CD4-positive, alpha-beta T cell treated with Interleukin-15 for 1 hour (primary cell): ENCODE measurements around the gene ADAMTS3.
"Not testable (repeated sequence)": the region's sequence is repeated elsewhere in the genome, so short reads cannot be mapped to it uniquely, and the experiment has no call there.

Experiments
- DNase-seq: peaks from one replicate; pipeline ENCODE4 v3.0.0-alpha.2; 2020

ADAMTS3 gene

GRCh38 chr4:72546456-72546855, 22.6 kb downstream of the ADAMTS3 start:
- DNase-seq, result no peak

- not testable (repeated sequence) for DNase-seq
Measured at GRCh38 chr4:72540694-72541093, 28.3 kb downstream of the ADAMTS3 start.

DNA sequence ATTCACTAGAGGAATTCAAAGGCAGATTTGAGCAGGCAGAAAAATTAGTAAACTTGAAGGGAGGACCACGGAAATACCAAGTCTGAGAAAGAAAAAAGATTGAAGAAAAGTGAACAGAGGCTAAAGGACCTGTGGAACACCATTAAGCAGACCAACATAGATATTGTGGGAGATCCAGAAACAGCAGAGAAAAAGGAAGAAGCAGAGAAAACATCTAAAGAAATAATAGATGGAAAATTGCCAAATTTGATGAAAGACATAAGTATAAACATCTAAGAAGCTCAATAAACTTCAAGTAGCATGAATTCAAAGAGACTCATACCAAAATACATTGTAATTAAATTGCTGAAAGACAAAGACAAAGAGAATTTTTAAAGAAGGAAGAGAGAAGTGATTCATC, 31.0 kb downstream of the ADAMTS3 start:
- no peak for DNase-seq

DNA sequence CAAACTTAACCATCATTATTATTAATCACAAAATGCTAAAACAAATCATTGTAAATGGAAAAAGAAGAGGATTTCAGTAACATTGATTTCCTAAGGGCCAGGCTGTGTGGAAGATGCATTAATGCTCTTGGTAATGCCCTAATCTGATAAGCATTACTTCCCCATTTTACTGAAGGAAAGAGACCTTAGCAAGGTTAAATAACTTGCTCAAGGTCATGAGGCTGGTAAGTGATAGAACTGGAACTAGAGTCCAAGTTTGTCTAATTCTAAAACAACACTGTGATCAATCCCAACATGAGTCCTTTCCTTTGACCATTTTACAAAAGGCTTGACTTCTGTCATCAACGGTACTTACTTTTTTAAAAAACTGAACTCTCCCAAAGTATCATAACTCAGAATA, 32.6 kb downstream of the ADAMTS3 start:
- no peak for DNase-seq

- DNase-seq, result no peak
Measured at GRCh38 chr4:72531768-72532290, 37.2 kb downstream of the ADAMTS3 start.

- DNase-seq, result no peak
Measured at GRCh38 chr4:72531322-72531721, 37.7 kb downstream of the ADAMTS3 start.

DNA sequence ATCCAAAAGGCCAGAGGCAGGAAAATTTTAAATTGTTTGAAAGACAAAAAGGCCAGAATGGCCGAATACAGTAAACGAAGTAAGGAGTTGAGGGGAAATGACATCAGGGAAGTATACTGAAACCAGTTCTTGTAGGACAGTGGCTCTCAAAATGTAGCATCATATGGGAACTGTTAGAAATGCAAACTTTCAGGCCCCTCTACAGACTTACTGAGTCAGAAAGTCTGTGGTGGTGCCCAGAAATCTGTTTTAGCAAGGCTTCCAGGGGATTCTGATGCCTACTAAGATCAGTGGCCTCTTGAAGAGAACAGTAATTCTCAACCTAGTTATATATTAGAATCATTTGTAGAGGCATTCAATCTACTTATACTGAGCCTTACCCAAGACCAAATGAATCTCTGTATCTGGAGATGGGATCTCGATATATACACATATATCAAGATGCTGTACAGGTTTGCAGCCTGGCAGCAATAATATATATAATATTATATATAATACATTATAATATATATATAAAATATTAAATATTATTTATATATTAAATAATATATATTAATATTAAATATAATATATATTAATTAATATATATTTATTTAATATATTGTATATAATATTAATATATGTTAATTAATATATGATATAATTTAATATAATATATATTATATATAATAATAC, 39.7 kb downstream of the ADAMTS3 start:
- no peak for DNase-seq

- DNase-seq, result no peak
Measured at GRCh38 chr4:72527038-72527646, 41.9 kb downstream of the ADAMTS3 start.

DNA sequence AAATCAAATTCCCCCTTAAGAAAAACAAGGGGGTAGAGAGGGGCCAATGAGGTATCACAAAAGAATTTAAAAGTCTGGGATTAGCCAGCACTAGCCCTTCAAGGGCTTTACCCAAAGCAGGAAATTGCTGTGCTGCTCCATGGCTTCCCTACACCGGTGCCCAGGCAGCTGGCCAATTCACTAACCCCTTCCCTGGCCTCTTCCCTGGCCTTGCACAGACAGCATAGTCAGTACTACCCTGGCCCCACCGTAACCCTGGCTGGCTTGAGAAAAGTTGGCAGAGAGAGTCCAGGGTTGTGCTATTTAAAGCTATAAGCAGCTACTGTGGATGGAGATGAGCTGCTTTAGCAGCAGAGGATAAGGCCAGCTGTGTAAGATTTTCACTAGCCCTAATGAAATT, 43.1 kb downstream of the ADAMTS3 start:
- no peak for DNase-seq

GRCh38 chr4:72522440-72522839, 46.6 kb downstream of the ADAMTS3 start:
- DNase-seq, result no peak

DNA sequence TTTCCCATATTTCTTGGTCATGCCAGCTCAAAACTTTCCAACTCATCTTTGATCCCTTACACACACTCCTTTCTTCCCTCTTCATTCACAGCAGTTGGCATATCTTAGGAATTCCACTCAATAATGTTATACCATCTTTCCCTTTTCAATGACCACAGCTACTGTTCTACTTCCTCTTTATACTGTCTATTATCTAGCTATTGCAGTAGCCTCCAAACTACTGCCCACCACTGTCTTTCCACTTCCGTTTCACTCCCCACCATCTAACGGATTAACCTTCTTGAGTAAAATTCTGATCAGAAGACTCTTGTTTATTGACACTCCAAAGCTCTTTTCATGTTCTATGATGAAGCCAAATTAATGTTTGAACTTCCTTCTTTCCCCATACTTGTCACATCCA, 55.8 kb downstream of the ADAMTS3 start:
- DNase-seq, result no peak

DNA sequence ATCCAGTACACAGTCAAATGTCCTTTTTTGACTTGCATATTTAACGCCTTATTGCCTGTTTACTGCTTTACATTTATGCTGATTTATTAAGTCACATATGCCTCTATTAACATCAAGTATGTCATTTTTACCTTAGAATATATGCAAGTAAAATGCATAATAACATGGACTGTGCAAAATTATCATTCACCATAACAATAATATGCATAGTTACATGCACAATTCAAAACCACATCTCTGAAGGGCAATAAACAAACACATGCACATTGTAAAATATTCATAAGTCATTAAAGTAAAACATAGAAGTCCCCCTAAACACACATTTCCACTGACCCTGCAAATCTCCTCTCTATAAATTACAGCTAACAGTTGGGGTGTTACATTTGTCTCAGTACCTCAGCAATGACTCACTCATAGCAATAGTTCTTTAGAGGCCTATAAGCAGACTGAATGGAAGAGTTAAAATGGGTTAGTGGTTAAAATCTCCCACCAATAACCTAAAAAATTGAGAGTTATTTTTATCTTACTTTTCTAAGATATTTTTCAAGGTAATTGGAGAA, 61.1 kb downstream of the ADAMTS3 start:
- DNase-seq, result no peak

DNA sequence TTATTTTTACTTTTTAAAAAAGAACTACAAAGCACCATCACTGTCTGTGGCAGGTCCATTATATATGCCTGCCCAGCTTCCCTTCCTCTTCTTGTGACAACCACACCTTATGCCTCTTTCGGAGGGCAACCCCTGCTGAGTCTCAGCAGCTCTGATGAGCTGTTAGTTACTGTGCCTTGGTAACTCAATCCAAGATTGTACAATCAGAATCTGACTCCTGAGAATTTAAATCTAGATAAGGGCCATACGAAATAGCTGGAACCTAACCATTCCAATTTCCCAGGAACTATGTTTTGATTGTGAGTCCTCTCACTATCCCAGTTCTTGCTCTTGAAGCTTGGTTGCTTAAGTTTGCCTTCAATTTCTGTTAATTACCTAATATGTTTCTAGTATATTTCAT, 61.9 kb downstream of the ADAMTS3 start:
- DNase-seq, result no peak

DNA sequence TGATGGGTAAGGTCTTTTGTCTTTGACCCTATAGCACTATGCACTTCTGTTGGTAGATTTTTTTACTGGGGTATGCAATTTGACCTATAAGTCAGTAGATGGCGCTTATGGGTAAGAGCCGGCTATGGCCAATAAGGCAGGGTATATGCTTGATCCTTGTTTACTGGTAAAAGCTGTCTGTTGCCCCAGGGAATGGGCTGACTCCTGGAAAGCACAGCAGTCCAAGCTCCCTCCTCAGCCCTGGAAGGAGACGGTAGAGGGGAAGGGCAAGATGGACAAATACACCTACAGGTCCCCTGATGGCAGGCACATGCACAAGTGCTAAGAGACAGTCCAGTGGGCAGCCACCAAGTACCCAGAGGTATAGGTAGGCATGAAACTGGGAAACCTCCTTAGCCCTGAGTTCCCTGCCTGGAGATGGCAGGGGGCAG, 63.7 kb downstream of the ADAMTS3 start:
- no peak for DNase-seq

DNA sequence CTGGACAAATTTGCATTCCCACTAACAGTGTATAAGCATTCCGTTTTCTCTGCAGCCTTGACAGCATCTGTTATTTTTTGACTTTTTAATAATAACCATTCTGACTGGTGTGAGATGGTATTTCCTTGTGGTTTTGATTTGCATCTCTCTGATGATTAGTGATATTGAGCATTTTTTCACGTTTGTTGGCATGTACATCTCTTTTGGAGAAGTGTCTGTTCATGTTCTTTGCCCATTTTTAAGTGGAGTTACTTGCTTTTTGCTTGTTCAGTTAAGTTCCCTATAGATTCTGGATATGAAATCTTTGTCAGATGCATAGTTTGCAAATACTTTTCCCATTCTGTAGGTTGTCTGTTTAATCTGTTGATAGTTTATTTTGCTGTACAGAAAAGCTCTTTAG, 68.8 kb downstream of the ADAMTS3 start:
- no peak for DNase-seq

GRCh38 chr4:72496119-72496518, 72.9 kb downstream of the ADAMTS3 start:
- DNase-seq, result no peak

- no peak for DNase-seq
Measured at GRCh38 chr4:72494156-72494555, 74.9 kb downstream of the ADAMTS3 start.

DNA sequence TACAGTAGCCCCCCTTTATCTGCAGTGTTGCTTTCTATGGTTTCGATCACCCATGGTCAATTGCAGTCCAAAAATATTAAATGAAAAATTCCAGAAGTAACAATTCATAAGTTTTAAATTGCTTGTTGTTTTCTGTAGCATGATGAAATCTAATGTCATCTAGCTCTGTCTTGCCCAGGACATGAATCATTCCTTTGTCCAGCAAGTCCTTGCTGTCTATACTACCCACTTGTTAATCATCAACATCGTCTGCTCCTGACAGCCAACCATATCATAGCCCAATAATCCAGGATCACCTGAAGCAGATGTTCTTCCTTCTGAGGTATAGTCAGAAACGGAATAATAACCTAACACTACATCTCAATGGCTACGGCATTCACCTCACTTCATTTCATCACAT, 79.8 kb downstream of the ADAMTS3 start:
- DNase-seq, result no peak

- no peak for DNase-seq
Measured at GRCh38 chr4:72486991-72487390, 82.0 kb downstream of the ADAMTS3 start.

DNA sequence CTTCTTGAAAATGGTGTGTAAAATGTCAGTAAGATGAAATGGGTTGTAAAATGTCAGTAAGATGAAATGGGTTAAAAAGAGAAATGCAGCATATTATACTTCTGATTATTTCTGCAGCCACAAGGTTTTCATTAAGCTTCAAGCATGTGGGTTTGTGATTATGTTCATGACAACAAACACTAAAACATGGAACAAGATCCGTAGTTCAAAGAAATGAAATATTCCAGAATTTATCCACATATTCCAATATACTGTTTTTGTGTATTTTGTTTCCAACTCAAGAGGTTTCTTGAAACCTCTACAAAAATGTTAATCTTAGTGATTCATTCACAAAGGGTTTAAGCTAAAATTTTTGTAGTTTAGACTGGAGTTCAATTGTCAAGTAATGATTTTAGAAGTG, 84.0 kb downstream of the ADAMTS3 start:
- no peak for DNase-seq

DNA sequence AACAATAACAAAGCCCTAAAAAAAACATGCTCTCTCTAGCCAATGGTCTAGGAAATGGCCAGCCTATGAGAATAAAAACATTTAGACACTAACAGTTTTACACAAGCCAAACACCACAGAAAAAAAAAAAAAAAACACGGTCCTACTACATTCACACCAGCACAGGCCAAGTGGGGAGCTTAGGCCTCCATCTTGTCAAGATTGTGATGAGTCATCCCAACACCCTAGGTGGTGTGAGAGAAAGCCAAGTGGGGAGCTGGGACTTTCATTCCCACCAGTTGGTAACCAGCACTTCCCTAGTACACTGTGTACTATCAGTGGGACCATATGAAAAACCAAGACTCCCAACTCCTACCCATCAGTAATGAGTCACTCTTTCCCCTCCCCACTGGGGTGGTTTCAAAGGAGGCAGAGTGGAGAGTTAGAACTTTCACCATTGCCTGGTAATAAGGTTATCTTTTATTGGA, 95.6 kb downstream of the ADAMTS3 start:
- DNase-seq, result no peak

DNA sequence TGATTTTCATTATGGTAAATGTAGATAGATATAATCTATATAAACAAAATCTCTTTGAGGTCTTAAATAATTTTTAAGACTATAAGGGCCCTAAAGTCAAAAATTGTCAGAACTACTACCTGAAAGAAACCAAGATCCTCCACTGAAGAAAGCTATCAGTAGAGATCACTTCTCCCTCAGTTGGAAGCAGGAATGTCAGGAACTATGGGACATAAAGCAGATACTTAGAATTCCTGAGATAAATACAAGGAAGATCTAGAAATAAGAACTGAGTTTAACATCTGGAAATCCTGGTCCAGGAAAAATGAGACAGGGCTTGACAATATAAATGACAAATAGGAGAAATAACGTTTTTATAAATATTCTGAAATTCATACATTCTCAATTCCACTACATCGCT, 97.2 kb downstream of the ADAMTS3 start:
- DNase-seq, result no peak

- no peak for DNase-seq
Measured at GRCh38 chr4:72468904-72469502, 100.0 kb downstream of the ADAMTS3 start.

GRCh38 chr4:72467633-72468032, 101.4 kb downstream of the ADAMTS3 start:
- DNase-seq, result no peak
